RWPE2 (cell line): ENCODE data around the gene HS3ST3A1.

Source experiments
- ATAC-seq: fragments of 200-7000 bp; cut with Tn5 transposase; 3 replicates; pipeline ENCODE4 v1.9.1; 2021; ENCODE audit warnings: low read depth
- DNase-seq: peaks from one replicate; pipeline ENCODE4 v3.0.0-alpha.2; 2020; ENCODE audit warnings: low spot score
- H3K27ac ChIP-seq: fragments of 450-650 bp; 2 replicates; pipeline ENCODE4 v1.5.1; 2017; ENCODE audit warnings: mild to moderate bottlenecking; ENCODE audit not compliant: poor library complexity, severe bottlenecking
- H3K27me3 ChIP-seq: fragments of 250-450 bp; sonication (Bioruptor Pico); 2 replicates; pipeline ENCODE4 v1.5.1; 2021; ENCODE audit warnings: mild to moderate bottlenecking, moderate library complexity; ENCODE audit not compliant: insufficient read depth, poor library complexity, severe bottlenecking
- H3K36me3 ChIP-seq: fragments of 250-450 bp; sonication (Bioruptor Pico); 2 replicates; pipeline ENCODE4 v1.5.1; 2020; ENCODE audit warnings: low read depth, mild to moderate bottlenecking, moderate library complexity
- H3K4me1 ChIP-seq: fragments of 250-450 bp; sonication (Bioruptor Pico); 2 replicates; pipeline ENCODE4 v1.5.1; 2021; ENCODE audit warnings: mild to moderate bottlenecking, moderate library complexity; ENCODE audit not compliant: insufficient read depth, poor library complexity, severe bottlenecking
- H3K4me3 ChIP-seq: fragments of 250-450 bp; sonication (Bioruptor Pico); 2 replicates; pipeline ENCODE4 v1.5.1; 2021; ENCODE audit warnings: mild to moderate bottlenecking, moderate library complexity; ENCODE audit not compliant: severe bottlenecking
- H3K9me3 ChIP-seq: fragments of 250-450 bp; sonication (Bioruptor Pico); 2 replicates; pipeline ENCODE4 v1.5.1; 2021; ENCODE audit warnings: mild to moderate bottlenecking, moderate library complexity; ENCODE audit not compliant: severe bottlenecking
- CTCF ChIP-seq: fragments of 450-650 bp; IDR thresholded peaks from one replicate; pipeline ENCODE4 v1.5.1; 2017; ENCODE audit warnings: mild to moderate bottlenecking, moderate library complexity; ENCODE audit not compliant: poor library complexity, severe bottlenecking

Gene HS3ST3A1

GRCh38 chr17:13474073-13474800 is 127.5 kb downstream of the HS3ST3A1 start:
- DNase-seq: no peak
- TF ChIP-seq CTCF: no peak
- Histone ChIP-seq H3K36me3 (no peaks in the 10 kb centered on the region), H3K4me3 (no peak overlapping the region), H3K27me3 (no peaks in the 10 kb centered on the region), H3K27ac (no peak overlapping the region), H3K9me3 (no peaks in the 10 kb centered on the region), H3K4me1 (no peaks in the 10 kb centered on the region)
- no peak for ATAC-seq

GRCh38 chr17:13465678-13466077 is 136.1 kb downstream of the HS3ST3A1 start:
- no peaks in the 10 kb centered on the region for H3K27me3 ChIP-seq
- no peak overlapping the region for H3K27ac ChIP-seq
- no peaks in the 10 kb centered on the region for H3K9me3 ChIP-seq
- no peaks in the 10 kb centered on the region for H3K4me1 ChIP-seq
- no peak for ATAC-seq
- no peak for DNase-seq
- TF ChIP-seq CTCF: no peak
- no peak overlapping the region for H3K4me3 ChIP-seq
- no peaks in the 10 kb centered on the region for H3K36me3 ChIP-seq

- H3K36me3 ChIP-seq: no peaks in the 10 kb centered on the region
- no peak for TF ChIP-seq CTCF
- H3K27me3 ChIP-seq: no peaks in the 10 kb centered on the region
- no peak for ATAC-seq
- DNase-seq: no peak
- H3K4me1 ChIP-seq: no peaks in the 10 kb centered on the region
- no peak overlapping the region for H3K4me3 ChIP-seq
- no peak overlapping the region for H3K27ac ChIP-seq
- no peaks in the 10 kb centered on the region for H3K9me3 ChIP-seq
Observed at GRCh38 chr17:13462673-13463124, 139.0 kb downstream of the HS3ST3A1 start.

GRCh38 chr17:13462146-13462545 is 139.6 kb downstream of the HS3ST3A1 start:
- Histone ChIP-seq H3K9me3 (no peaks in the 10 kb centered on the region), H3K4me3 (no peak overlapping the region), H3K27me3 (no peaks in the 10 kb centered on the region), H3K36me3 (no peaks in the 10 kb centered on the region), H3K27ac (no peak overlapping the region), H3K4me1 (no peaks in the 10 kb centered on the region)
- TF ChIP-seq CTCF: no peak
- ATAC-seq (no peak), DNase-seq (no peak)

GRCh38 chr17:13460261-13461000 is 141.3 kb downstream of the HS3ST3A1 start:
- Histone ChIP-seq H3K4me1 (no peaks in the 10 kb centered on the region), H3K27me3 (no peaks in the 10 kb centered on the region), H3K9me3 (no peaks in the 10 kb centered on the region), H3K4me3 (no peak overlapping the region), H3K36me3 (no peaks in the 10 kb centered on the region), H3K27ac (no peak overlapping the region)
- DNase-seq (no peak), ATAC-seq (no peak)
- TF ChIP-seq CTCF: no peak
